SJSA1 (cell line): Measurements from ENCODE around the gene USP36. TPM values are rescaled to one million over a fixed set of nuclear protein-coding genes. Genes with fewer than 3 reads are reported as not detected.

Experiments
- DNase-seq, 2 experiments: peaks; one replicate each; pipeline ENCODE4 v3.0.0-alpha.2; 2015 to 2020; ENCODE audit warnings: low spot score in 2 of 2, low read depth in 1 of 2
- H3K27ac ChIP-seq: fragments of 250-450 bp; sonication (Bioruptor Pico); 2 replicates; pipeline ENCODE4 v1.5.1; 2020; ENCODE audit warnings: mild to moderate bottlenecking, moderate library complexity
- H3K27me3 ChIP-seq: fragments of 250-450 bp; sonication (Bioruptor Pico); replicated peaks from 2 replicates; pipeline ENCODE4 v1.5.1; 2020; ENCODE audit warnings: mild to moderate bottlenecking, moderate library complexity
- H3K36me3 ChIP-seq: fragments of 250-450 bp; sonication (Bioruptor Pico); 2 replicates; pipeline ENCODE4 v1.5.1; 2020; ENCODE audit warnings: mild to moderate bottlenecking
- H3K4me1 ChIP-seq: fragments of 250-450 bp; sonication (Bioruptor Pico); replicated peaks from 2 replicates; pipeline ENCODE4 v1.6.1; 2021; ENCODE audit warnings: mild to moderate bottlenecking
- H3K4me3 ChIP-seq: fragments of 250-450 bp; sonication (Bioruptor Pico); 2 replicates; pipeline ENCODE4 v1.5.1; 2020; ENCODE audit warnings: mild to moderate bottlenecking
- H3K9me3 ChIP-seq: fragments of 250-450 bp; sonication (Bioruptor Pico); replicated peaks from 2 replicates; pipeline ENCODE4 v1.5.1; 2020; ENCODE audit warnings: mild to moderate bottlenecking
- total RNA-seq: library from RNA; depleted of rRNA; stranded (reverse); fragments of >200 nt; shearing (Covaris generic); gene quantifications from 2 replicates; pipeline ENCODE4 v1.2.3, GENCODE V29; 2014

Gene USP36
- total RNA-seq, 1 experiment from 2014 or later = 22.9 TPM

GRCh38 chr17:78862073-78863023 is 21.7 kb upstream of the USP36 start:
- H3K27ac ChIP-seq = peak overlapping the region; percentile 93
- peak overlapping the region; percentile 3; the same call in 1 of the 2 replicates for H3K4me3 ChIP-seq
- peaks cover 28% of the 10 kb centered on the region for H3K4me1 ChIP-seq
- peak; percentile 98 to 100 for DNase-seq
- no peaks in the 10 kb centered on the region for H3K9me3 ChIP-seq
- H3K27me3 ChIP-seq = no peaks in the 10 kb centered on the region
- peaks cover 41% of the 10 kb centered on the region for H3K36me3 ChIP-seq

GRCh38 chr17:78861229-78861628 is 20.6 kb upstream of the USP36 start:
- H3K4me3 ChIP-seq = no peak overlapping the region
- no peak for DNase-seq
- peaks cover 42% of the 10 kb centered on the region for H3K36me3 ChIP-seq
- H3K9me3 ChIP-seq = no peaks in the 10 kb centered on the region
- peaks cover 28% of the 10 kb centered on the region for H3K4me1 ChIP-seq
- no peaks in the 10 kb centered on the region for H3K27me3 ChIP-seq
- peak overlapping the region; percentile 93; the same call in 1 of the 2 replicates for H3K27ac ChIP-seq

- H3K27ac ChIP-seq = no peak overlapping the region
- no peak for DNase-seq
- peaks cover 19% of the 10 kb centered on the region for H3K4me1 ChIP-seq
- H3K36me3 ChIP-seq = peaks cover 50% of the 10 kb centered on the region
- no peaks in the 10 kb centered on the region for H3K9me3 ChIP-seq
- H3K4me3 ChIP-seq = no peak overlapping the region
- no peaks in the 10 kb centered on the region for H3K27me3 ChIP-seq
These were observed 18.4 kb upstream of the USP36 start for GRCh38 chr17:78859051-78859450.

GRCh38 chr17:78857266-78857665 is 16.7 kb upstream of the USP36 start:
- H3K9me3 ChIP-seq = no peaks in the 10 kb centered on the region
- H3K36me3 ChIP-seq = peaks cover 52% of the 10 kb centered on the region
- no peaks in the 10 kb centered on the region for H3K27me3 ChIP-seq
- no peak for DNase-seq
- H3K4me3 ChIP-seq = no peak overlapping the region
- peaks cover 13% of the 10 kb centered on the region for H3K4me1 ChIP-seq
- H3K27ac ChIP-seq = no peak overlapping the region

- Histone ChIP-seq H3K36me3 (peaks cover 49% of the 10 kb centered on the region), H3K27ac (no peak overlapping the region), H3K27me3 (no peaks in the 10 kb centered on the region)
These were observed 15.0 kb upstream of the USP36 start for GRCh38 chr17:78855561-78856165.

GRCh38 chr17:78854508-78854907 is 13.9 kb upstream of the USP36 start:
- Histone ChIP-seq H3K4me1 (no peaks in the 10 kb centered on the region), H3K27ac (no peak overlapping the region), H3K36me3 (peaks cover 46% of the 10 kb centered on the region), H3K9me3 (no peaks in the 10 kb centered on the region), H3K27me3 (no peaks in the 10 kb centered on the region), H3K4me3 (no peak overlapping the region)
- DNase-seq = no peak

More at GRCh38 chr17:78855561-78856165, 15.0 kb upstream of the USP36 start:
- Histone ChIP-seq H3K4me3 (no peak overlapping the region), H3K9me3 (no peaks in the 10 kb centered on the region), H3K4me1 (no peaks in the 10 kb centered on the region)
- no peak for DNase-seq

GRCh38 chr17:78853926-78854394 is 13.3 kb upstream of the USP36 start:
- Histone ChIP-seq H3K36me3 (peaks cover 42% of the 10 kb centered on the region), H3K4me1 (no peaks in the 10 kb centered on the region), H3K27ac (no peak overlapping the region), H3K27me3 (no peaks in the 10 kb centered on the region), H3K4me3 (no peak overlapping the region), H3K9me3 (no peaks in the 10 kb centered on the region)
- DNase-seq = no peak

- no peaks in the 10 kb centered on the region for H3K27me3 ChIP-seq
- peaks cover 37% of the 10 kb centered on the region for H3K36me3 ChIP-seq
- no peak for DNase-seq
These were observed 12.1 kb upstream of the USP36 start for GRCh38 chr17:78852709-78853121.

GRCh38 chr17:78849026-78849425 is 8.4 kb upstream of the USP36 start:
- peaks cover 8% of the 10 kb centered on the region for H3K36me3 ChIP-seq
- H3K4me1 ChIP-seq = no peaks in the 10 kb centered on the region
- DNase-seq = no peak
- H3K4me3 ChIP-seq = no peak overlapping the region
- no peaks in the 10 kb centered on the region for H3K27me3 ChIP-seq
- H3K27ac ChIP-seq = no peak overlapping the region
- H3K9me3 ChIP-seq = no peaks in the 10 kb centered on the region

More at GRCh38 chr17:78852709-78853121, 12.1 kb upstream of the USP36 start:
- Histone ChIP-seq H3K9me3 (no peaks in the 10 kb centered on the region), H3K4me1 (no peaks in the 10 kb centered on the region), H3K4me3 (no peak overlapping the region), H3K27ac (no peak overlapping the region)

- H3K27ac ChIP-seq = no peak overlapping the region
- H3K9me3 ChIP-seq = no peaks in the 10 kb centered on the region
- 0 out of 2 replicates have a peak, but pooled peaks cover 3% of the 10 kb centered on the region for H3K4me1 ChIP-seq
- no peaks in the 10 kb centered on the region for H3K27me3 ChIP-seq
- no peak for DNase-seq
- no peak overlapping the region for H3K4me3 ChIP-seq
- no peaks in the 10 kb centered on the region for H3K36me3 ChIP-seq
These were observed 6.4 kb upstream of the USP36 start for GRCh38 chr17:78847052-78847451.

GRCh38 chr17:78844301-78845005 is 3.8 kb upstream of the USP36 start:
- peaks cover 12% of the 10 kb centered on the region for H3K4me1 ChIP-seq
- H3K27ac ChIP-seq = no peak overlapping the region
- no peaks in the 10 kb centered on the region for H3K27me3 ChIP-seq
- H3K4me3 ChIP-seq = no peak overlapping the region
- no peak for DNase-seq
- H3K36me3 ChIP-seq = peaks cover 8% of the 10 kb centered on the region
- no peaks in the 10 kb centered on the region for H3K9me3 ChIP-seq

- Histone ChIP-seq H3K27ac (no peak overlapping the region), H3K4me1 (peaks cover 21% of the 10 kb centered on the region), H3K9me3 (no peaks in the 10 kb centered on the region), H3K4me3 (no peak overlapping the region), H3K27me3 (no peaks in the 10 kb centered on the region), H3K36me3 (peaks cover 9% of the 10 kb centered on the region)
- DNase-seq = peak in 1 of 2 experiments; percentile 39
These were observed 2.4 kb upstream of the USP36 start for GRCh38 chr17:78842881-78843565.

GRCh38 chr17:78840530-78840779 is 159 bp downstream of the USP36 start:
- Histone ChIP-seq H3K4me1 (peaks cover 21% of the 10 kb centered on the region), H3K27ac (peak overlapping the region; percentile 61), H3K4me3 (peak overlapping the region; percentile 78), H3K27me3 (no peaks in the 10 kb centered on the region), H3K36me3 (peaks cover 32% of the 10 kb centered on the region), H3K9me3 (no peaks in the 10 kb centered on the region)
- no peak for DNase-seq
